Measurements from ENCODE around the gene CEACAM20. TPM values are rescaled to one million over a fixed set of nuclear protein-coding genes. Genes with fewer than 3 reads are reported as not detected.
"Not testable (repeated sequence)": the region's sequence is repeated elsewhere in the genome, so short reads cannot be mapped to it uniquely, and the experiment has no call there.

The CEACAM20 gene
- total RNA-seq, 1 donor from 2014 or later: not detected

- peaks cover 14% of the 10 kb centered on the region for H3K27me3 Mint-ChIP-seq (ENCODE audit: low read depth)
- no peak for TF ChIP-seq CTCF (IDR thresholded peaks at IDR 0.05; ENCODE audit: unreplicated experiment)
- H3K4me1 Mint-ChIP-seq: peaks cover 9% of the 10 kb centered on the region
- H3K27ac Mint-ChIP-seq: no peak overlapping the region
- DNase-seq (ENCODE audit: low spot score in 2 of 2, unreplicated experiment in 2 of 2): no peak
- H3K36me3 Mint-ChIP-seq: no peaks in the 10 kb centered on the region
- no peaks in the 10 kb centered on the region for H3K9me3 Mint-ChIP-seq
- H3K4me3 Mint-ChIP-seq: no peak overlapping the region
These were observed 41.1 kb upstream of the CEACAM20 start for GRCh38 chr19:44570603-44570983.

- Mint-ChIP-seq H3K27me3 (ENCODE audit: low read depth) (peaks cover 22% of the 10 kb centered on the region), H3K4me1 (peaks cover 7% of the 10 kb centered on the region), H3K9me3 (no peaks in the 10 kb centered on the region), H3K27ac (no peak overlapping the region), H3K4me3 (no peak overlapping the region), H3K36me3 (no peaks in the 10 kb centered on the region)
- no peak for DNase-seq (ENCODE audit: low spot score in 2 of 2, unreplicated experiment in 2 of 2)
- no peak for TF ChIP-seq CTCF (IDR thresholded peaks at IDR 0.05; ENCODE audit: unreplicated experiment)
These were observed 38.3 kb upstream of the CEACAM20 start for GRCh38 chr19:44567745-44568144.

- Mint-ChIP-seq H3K9me3 (no peaks in the 10 kb centered on the region), H3K27me3 (ENCODE audit: low read depth) (peaks cover 22% of the 10 kb centered on the region), H3K4me3 (no peak overlapping the region), H3K4me1 (peaks cover 7% of the 10 kb centered on the region), H3K36me3 (no peaks in the 10 kb centered on the region), H3K27ac (no peak overlapping the region)
- DNase-seq (ENCODE audit: low spot score in 2 of 2, unreplicated experiment in 2 of 2): no peak
- no peak for TF ChIP-seq CTCF (IDR thresholded peaks at IDR 0.05; ENCODE audit: unreplicated experiment)
These were observed 37.5 kb upstream of the CEACAM20 start for GRCh38 chr19:44566984-44567383.

- not testable (repeated sequence) for H3K36me3 Mint-ChIP-seq; H3K27ac Mint-ChIP-seq; DNase-seq (ENCODE audit: low spot score in 2 of 2, unreplicated experiment in 2 of 2); H3K4me1 Mint-ChIP-seq; H3K4me3 Mint-ChIP-seq; H3K9me3 Mint-ChIP-seq
- H3K27me3 Mint-ChIP-seq (ENCODE audit: low read depth): peaks cover 29% of the 10 kb centered on the region
These were observed 33.7 kb upstream of the CEACAM20 start for GRCh38 chr19:44563086-44563655.

GRCh38 chr19:44557933-44558332 lies 28.5 kb upstream of the CEACAM20 start:
- TF ChIP-seq CTCF (IDR thresholded peaks at IDR 0.05; ENCODE audit: unreplicated experiment): no peak
- H3K27ac Mint-ChIP-seq: no peak overlapping the region
- no peak for DNase-seq (ENCODE audit: low spot score in 2 of 2, unreplicated experiment in 2 of 2)
- no peaks in the 10 kb centered on the region for H3K4me1 Mint-ChIP-seq
- H3K9me3 Mint-ChIP-seq: no peaks in the 10 kb centered on the region
- H3K27me3 Mint-ChIP-seq (ENCODE audit: low read depth): peaks cover 17% of the 10 kb centered on the region
- H3K36me3 Mint-ChIP-seq: no peaks in the 10 kb centered on the region
- H3K4me3 Mint-ChIP-seq: no peak overlapping the region

- Mint-ChIP-seq H3K27ac (no peak overlapping the region), H3K4me1 (no peaks in the 10 kb centered on the region), H3K4me3 (no peak overlapping the region), H3K27me3 (ENCODE audit: low read depth) (peaks cover 9% of the 10 kb centered on the region), H3K9me3 (no peaks in the 10 kb centered on the region), H3K36me3 (no peaks in the 10 kb centered on the region)
- no peak for TF ChIP-seq CTCF (IDR thresholded peaks at IDR 0.05; ENCODE audit: unreplicated experiment)
- DNase-seq (ENCODE audit: low spot score in 2 of 2, unreplicated experiment in 2 of 2): no peak
These were observed 25.3 kb upstream of the CEACAM20 start for GRCh38 chr19:44554641-44555246.
